Caco-2 (cell line): ENCODE results near the gene GRB10. TPM values are rescaled to one million over a fixed set of nuclear protein-coding genes. Genes with fewer than 3 reads are reported as not detected.

ENCODE experiments used
- BruUV-seq: library from RNA; stranded (reverse); fragments of 400-500 nt; replicated peaks from 2 replicates; lab custom pipeline; 2021; lab: Mats Ljungman, UMichigan
- CTCF ChIA-PET: fragments of 300-600 bp; sonication (Branson Sonifier 250); formaldehyde crosslinking; loops from one replicate; lab custom pipeline; 2022; ENCODE audit warnings: antibody characterized with exemption; lab: Charles Lee
- POLR2A ChIA-PET: fragments of 300-600 bp; sonication (Branson Sonifier 250); formaldehyde crosslinking; loops from one replicate; lab custom pipeline; 2022; ENCODE audit warnings: antibody characterized with exemption; lab: Charles Lee
- DNase-seq, 2 experiments: peaks; one replicate each; pipeline versions ENCODE4 v3.0.0 to v3.0.0-alpha.2; 2020 to 2022
- H3K27me3 ChIP-seq: replicated peaks from 2 replicates; pipeline ENCODE4 v1.6.0; 2011; ENCODE audit warnings: low read length; ENCODE audit not compliant: control insufficient read depth, insufficient read depth
- H3K36me3 ChIP-seq: 2 replicates; pipeline ENCODE4 v1.5.1; 2011; ENCODE audit warnings: low read length; ENCODE audit not compliant: control insufficient read depth, insufficient read depth
- H3K4me1 ChIP-seq: fragments of 250-450 bp; sonication (Bioruptor Pico); 2 replicates; pipeline ENCODE4 v1.5.1; 2020; ENCODE audit warnings: mild to moderate bottlenecking
- H3K4me3 ChIP-seq: 2 replicates; pipeline ENCODE4 v1.5.1; 2011; ENCODE audit warnings: low read depth, mild to moderate bottlenecking, control low read depth, low read length
- H3K9me3 ChIP-seq: fragments of 250-450 bp; sonication (Bioruptor Pico); 2 replicates; pipeline ENCODE4 v1.5.1; 2020; ENCODE audit warnings: mild to moderate bottlenecking, moderate library complexity
- H3K27ac Mint-ChIP-seq: one replicate; pipeline ENCODE4 v1.8.0; 2022; ENCODE audit warnings: mixed read lengths; ENCODE audit not compliant: unreplicated experiment
- H3K27me3 Mint-ChIP-seq: one replicate; pipeline ENCODE4 v1.8.0; 2022; ENCODE audit warnings: mixed read lengths; ENCODE audit not compliant: insufficient read depth, unreplicated experiment
- H3K36me3 Mint-ChIP-seq: one replicate; pipeline ENCODE4 v1.8.0; 2022; ENCODE audit warnings: mild to moderate bottlenecking, mixed read lengths; ENCODE audit not compliant: insufficient read depth, unreplicated experiment
- H3K4me1 Mint-ChIP-seq: one replicate; pipeline ENCODE4 v1.8.0; 2022; ENCODE audit warnings: low read depth, mixed read lengths; ENCODE audit not compliant: unreplicated experiment
- H3K4me3 Mint-ChIP-seq: one replicate; pipeline ENCODE4 v1.8.0; 2022; ENCODE audit warnings: mild to moderate bottlenecking, moderate library complexity, mixed read lengths; ENCODE audit not compliant: unreplicated experiment
- H3K9me3 Mint-ChIP-seq: one replicate; pipeline ENCODE4 v1.8.0; 2022; ENCODE audit warnings: mixed read lengths; ENCODE audit not compliant: unreplicated experiment
- intact Hi-C: fragments of 100-400 bp; cut with micrococcal nuclease; formaldehyde crosslinking; loops from one replicate; pipeline ENCODE4 v1.10.0; 2022; ENCODE audit not compliant: unreplicated experiment
- total RNA-seq: library from RNA; stranded (reverse); gene quantifications from 2 replicates; pipeline ENCODE4 v1.2.3, GENCODE V29; 2022
- TF ChIP-seq, protein P1 (sequence below), 2 experiments: fragments of 200-600 bp in 1 of 2; IDR thresholded peaks; 1 replicate in 1 of 2; 2 replicates in 1 of 2; pipeline versions ENCODE4 v1.5.1 to v1.8.0; 2011 to 2022; ENCODE audit warnings: antibody characterized with exemption in 1 of 2, control low read depth in 1 of 2, inconsistent platforms in 1 of 2, low read depth in 1 of 2, low read length in 1 of 2, mild to moderate bottlenecking in 1 of 2, moderate library complexity in 1 of 2; ENCODE audit not compliant: insufficient read depth in 1 of 2, severe bottlenecking in 1 of 2, unreplicated experiment in 1 of 2

Gene GRB10
- total RNA-seq, 1 experiment from 2014 or later = 79.3 TPM

DNA sequence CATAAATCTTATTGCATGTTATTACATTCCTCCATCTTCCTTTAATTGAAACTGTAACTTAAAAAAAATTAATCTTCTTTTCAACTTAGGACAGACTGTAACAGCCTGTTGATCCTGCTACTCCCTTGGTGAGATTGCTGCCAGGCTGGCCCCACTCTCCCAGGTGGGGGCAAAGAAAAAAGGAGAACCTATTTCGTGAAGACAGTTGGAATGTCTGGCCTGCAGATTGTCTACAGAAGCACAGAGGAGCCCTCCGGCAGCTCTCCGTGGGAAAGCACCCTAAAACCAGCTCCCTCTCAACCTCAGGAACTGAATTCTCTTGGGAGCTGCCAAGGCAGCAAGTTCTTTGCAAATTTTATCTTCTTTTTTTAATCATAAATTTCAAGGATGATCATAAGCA, 32.8 kb downstream of the GRB10 start:
- BruUV-seq = no TSS peak
- Histone ChIP-seq H3K4me1 (no peaks in the 10 kb centered on the region), H3K4me3 (no peak overlapping the region), H3K9me3 (no peaks in the 10 kb centered on the region), H3K27me3 (no peaks in the 10 kb centered on the region), H3K36me3 (no peaks in the 10 kb centered on the region)
- TF ChIP-seq, protein P1, sequence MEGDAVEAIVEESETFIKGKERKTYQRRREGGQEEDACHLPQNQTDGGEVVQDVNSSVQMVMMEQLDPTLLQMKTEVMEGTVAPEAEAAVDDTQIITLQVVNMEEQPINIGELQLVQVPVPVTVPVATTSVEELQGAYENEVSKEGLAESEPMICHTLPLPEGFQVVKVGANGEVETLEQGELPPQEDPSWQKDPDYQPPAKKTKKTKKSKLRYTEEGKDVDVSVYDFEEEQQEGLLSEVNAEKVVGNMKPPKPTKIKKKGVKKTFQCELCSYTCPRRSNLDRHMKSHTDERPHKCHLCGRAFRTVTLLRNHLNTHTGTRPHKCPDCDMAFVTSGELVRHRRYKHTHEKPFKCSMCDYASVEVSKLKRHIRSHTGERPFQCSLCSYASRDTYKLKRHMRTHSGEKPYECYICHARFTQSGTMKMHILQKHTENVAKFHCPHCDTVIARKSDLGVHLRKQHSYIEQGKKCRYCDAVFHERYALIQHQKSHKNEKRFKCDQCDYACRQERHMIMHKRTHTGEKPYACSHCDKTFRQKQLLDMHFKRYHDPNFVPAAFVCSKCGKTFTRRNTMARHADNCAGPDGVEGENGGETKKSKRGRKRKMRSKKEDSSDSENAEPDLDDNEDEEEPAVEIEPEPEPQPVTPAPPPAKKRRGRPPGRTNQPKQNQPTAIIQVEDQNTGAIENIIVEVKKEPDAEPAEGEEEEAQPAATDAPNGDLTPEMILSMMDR (IDR thresholded peaks at IDR 0.05; ENCODE audit: insufficient read depth in 1 of 2, low read depth in 1 of 2, low read length in 1 of 2, severe bottlenecking in 1 of 2, unreplicated experiment in 1 of 2) = no peak
- no peaks in the 10 kb centered on the region for H3K27me3 Mint-ChIP-seq
- H3K27ac Mint-ChIP-seq = no peak overlapping the region
- POLR2A ChIA-PET = no interaction called here
- no peak overlapping the region for H3K4me3 Mint-ChIP-seq
- intact Hi-C loops = loop anchor here (10.0 kb wide), 1 partner anchor 1435 kb away; no protein-coding TSS in a partner anchor
- H3K36me3 Mint-ChIP-seq = peaks cover 16% of the 10 kb centered on the region
- H3K4me1 Mint-ChIP-seq = peaks cover 5% of the 10 kb centered on the region
- H3K9me3 Mint-ChIP-seq = no peaks in the 10 kb centered on the region
- DNase-seq = no peak
- CTCF ChIA-PET = no interaction called here

DNA sequence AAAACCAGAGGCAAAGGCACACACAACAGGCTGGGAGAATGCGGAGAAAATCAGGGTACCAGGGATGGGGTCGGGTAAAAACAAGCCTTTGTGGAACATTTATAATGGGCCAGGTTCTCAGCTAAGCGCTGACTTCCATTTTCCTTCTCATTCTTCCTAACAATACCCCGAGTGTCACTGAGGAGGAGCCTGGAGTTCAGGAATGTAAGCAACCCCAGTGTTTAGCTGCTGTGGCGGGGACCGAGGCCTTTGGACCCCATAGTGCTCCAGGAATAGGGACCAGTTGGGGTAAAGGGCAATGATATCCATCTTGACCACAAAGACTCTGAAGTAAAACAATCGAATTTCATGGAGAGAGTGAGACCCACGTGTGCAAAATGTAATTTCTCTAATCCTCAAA, 34.2 kb downstream of the GRB10 start:
- POLR2A ChIA-PET = interaction anchor here (0.7 kb wide), 1 partner anchor 393 kb away, joined by 3 read pairs; no protein-coding TSS in a partner anchor
- TF ChIP-seq, protein P1 (IDR thresholded peaks at IDR 0.05; ENCODE audit: insufficient read depth in 1 of 2, low read depth in 1 of 2, low read length in 1 of 2, severe bottlenecking in 1 of 2, unreplicated experiment in 1 of 2) = no peak
- CTCF ChIA-PET = no interaction called here
- no peaks in the 10 kb centered on the region for H3K4me1 Mint-ChIP-seq
- DNase-seq = no peak
- H3K27me3 Mint-ChIP-seq = no peaks in the 10 kb centered on the region
- no peak overlapping the region for H3K4me3 ChIP-seq
- H3K4me1 ChIP-seq = no peaks in the 10 kb centered on the region
- H3K36me3 ChIP-seq = no peaks in the 10 kb centered on the region; the same call in 1 of the 2 replicates
- H3K4me3 Mint-ChIP-seq = no peak overlapping the region
- no peaks in the 10 kb centered on the region for H3K9me3 Mint-ChIP-seq
- no TSS peak for BruUV-seq
- H3K9me3 ChIP-seq = no peaks in the 10 kb centered on the region
- no peaks in the 10 kb centered on the region for H3K27me3 ChIP-seq
- peaks cover 17% of the 10 kb centered on the region for H3K36me3 Mint-ChIP-seq
- intact Hi-C loops = loop anchor here (10.0 kb wide), 1 partner anchor 1436 kb away; no protein-coding TSS in a partner anchor
- no peak overlapping the region for H3K27ac Mint-ChIP-seq

DNA sequence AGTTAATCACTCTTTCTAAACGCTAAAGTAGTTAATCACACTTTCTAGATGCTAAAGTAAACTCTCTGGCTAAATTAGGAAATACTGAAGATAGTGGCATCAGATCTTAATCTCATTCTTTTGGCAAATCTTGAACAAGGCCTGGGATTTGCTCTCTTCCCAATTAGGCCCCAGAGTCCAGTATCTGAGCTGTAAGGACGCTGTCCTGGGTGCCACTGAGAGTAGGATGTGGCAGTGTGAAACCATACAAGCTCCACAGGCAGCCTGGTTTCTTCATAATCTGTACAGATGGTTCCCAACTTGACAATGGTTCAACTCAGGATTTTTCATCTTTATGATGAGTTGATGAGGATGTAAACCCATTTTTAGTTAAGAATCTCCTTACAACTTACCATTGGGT, 36.9 kb downstream of the GRB10 start:
- DNase-seq = no peak
- Histone ChIP-seq H3K9me3 (no peaks in the 10 kb centered on the region), H3K27me3 (no peaks in the 10 kb centered on the region), H3K4me3 (no peak overlapping the region), H3K4me1 (no peaks in the 10 kb centered on the region), H3K36me3 (no peaks in the 10 kb centered on the region; the same call in 1 of the 2 replicates)
- no peaks in the 10 kb centered on the region for H3K4me1 Mint-ChIP-seq
- no TSS peak for BruUV-seq
- TF ChIP-seq, protein P1 (IDR thresholded peaks at IDR 0.05; ENCODE audit: insufficient read depth in 1 of 2, low read depth in 1 of 2, low read length in 1 of 2, severe bottlenecking in 1 of 2, unreplicated experiment in 1 of 2) = no peak
- H3K36me3 Mint-ChIP-seq = peaks cover 13% of the 10 kb centered on the region
- no peak overlapping the region for H3K4me3 Mint-ChIP-seq
- no peaks in the 10 kb centered on the region for H3K27me3 Mint-ChIP-seq
- H3K27ac Mint-ChIP-seq = no peak overlapping the region
- intact Hi-C loops = loop anchor here (10.0 kb wide), 1 partner anchor 1439 kb away; no protein-coding TSS in a partner anchor
- ChIA-PET CTCF (no interaction called here), POLR2A (no interaction called here)
- no peaks in the 10 kb centered on the region for H3K9me3 Mint-ChIP-seq
